CD4-positive, alpha-beta T cell treated with Interleukin-10 for 1 hour (primary cell): ENCODE results near the gene TGM3.
"Not testable (repeated sequence)": the region's sequence is repeated elsewhere in the genome, so short reads cannot be mapped to it uniquely, and the experiment has no call there.

Experiments
- DNase-seq: peaks from one replicate; pipeline ENCODE4 v3.0.0-alpha.2; 2020

TGM3 gene

DNA sequence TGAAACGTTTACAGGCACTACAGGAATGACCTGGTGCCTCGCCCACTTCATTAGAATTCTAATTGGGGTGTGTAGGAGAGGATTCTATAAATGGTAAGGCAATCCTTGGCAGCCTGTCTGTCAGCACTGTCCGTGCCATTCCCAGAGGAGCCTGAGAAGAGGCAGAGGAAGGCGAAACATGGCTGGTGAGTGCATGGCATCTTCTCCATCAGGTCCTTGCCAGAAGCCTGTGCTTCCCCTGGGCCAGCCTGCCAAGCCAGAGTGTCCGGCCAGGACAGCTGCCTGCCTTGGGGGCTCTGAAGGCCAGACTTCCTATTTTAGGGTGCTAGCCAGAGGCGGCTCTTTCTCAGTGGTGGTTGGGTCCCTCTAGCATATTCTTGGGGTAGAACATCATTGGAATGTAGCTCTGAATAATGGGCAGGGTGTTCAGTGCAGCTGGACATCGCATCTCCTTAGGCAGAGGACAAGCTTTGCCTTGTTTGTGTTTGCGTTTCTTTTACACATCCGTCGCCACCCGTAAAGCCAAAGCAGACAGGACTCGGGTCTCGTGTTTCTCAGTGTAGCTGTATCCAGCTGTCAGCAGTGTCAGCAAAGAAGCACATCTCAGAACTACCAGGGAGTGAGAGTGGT is at the start of gene TGM3:
Gene TGM3, plus strand, starts transcription at position 116 of the 630 bp plus-strand sequence. Its CDS starts 63 bp downstream, at position 179.
- DNase-seq: no peak

GRCh38 chr20:2246069-2246491 is 49.7 kb upstream of the TGM3 start:
- DNase-seq: no peak

DNA sequence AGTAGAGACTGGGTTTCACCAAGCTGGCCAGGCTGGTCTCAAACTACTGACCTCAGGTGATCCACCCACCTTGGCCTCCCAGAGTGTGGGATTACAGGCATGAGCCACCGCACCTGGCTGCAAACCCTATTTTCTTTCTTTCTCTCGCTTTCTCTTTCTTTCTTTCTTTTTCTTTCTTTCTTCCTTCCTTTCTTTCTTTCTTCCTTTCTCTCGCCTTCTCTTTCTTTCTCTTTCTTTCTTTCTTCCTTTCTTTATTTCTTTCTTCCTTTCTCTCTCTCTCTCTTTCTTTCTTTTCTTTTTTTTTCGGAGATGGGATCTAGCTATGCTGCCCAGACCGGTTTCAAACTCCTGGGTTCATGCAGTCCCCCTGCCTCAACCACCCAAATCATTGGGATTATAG is 47.0 kb upstream of the TGM3 start:
- DNase-seq: no peak

DNA sequence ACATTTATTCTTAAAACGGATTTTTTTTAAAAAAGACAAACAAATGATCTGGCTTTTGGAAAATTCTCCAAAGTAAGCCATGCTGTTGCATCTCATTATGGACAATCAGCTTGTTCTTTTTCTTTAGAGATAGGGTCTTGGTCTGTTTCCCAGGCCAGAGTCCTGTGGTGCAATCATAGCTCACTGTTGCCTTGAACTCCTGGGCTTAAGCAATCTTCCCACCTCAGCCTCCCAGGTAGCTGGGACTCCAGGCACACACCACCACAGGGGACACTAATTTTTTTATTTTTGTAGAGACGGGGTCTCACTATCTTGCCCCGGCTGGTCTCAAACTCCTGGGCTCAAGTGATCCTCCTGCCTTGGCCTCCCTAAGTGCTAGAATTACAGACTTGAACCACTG is 45.9 kb upstream of the TGM3 start:
- DNase-seq: no peak

GRCh38 chr20:2252419-2252997 is 43.3 kb upstream of the TGM3 start:
- DNase-seq: no peak

DNA sequence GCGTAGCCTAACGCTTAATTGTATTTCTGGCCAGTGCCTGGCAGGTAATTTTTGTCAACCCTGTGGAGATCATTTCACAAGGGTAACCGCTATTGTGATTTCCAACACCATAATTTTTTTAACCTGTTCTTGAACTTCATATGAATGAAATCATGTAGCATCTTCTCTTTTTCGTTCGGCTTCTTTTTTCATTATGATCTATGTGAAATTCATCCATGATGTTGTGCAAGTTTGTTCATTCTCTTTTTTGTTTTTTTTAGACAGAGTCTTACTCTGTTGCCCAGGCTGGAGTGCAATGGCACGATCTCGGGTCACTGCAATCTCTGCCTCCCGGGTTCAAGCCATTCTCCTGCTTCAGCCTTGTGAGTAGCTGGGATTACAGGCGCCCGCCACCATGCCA is 42.5 kb upstream of the TGM3 start:
- no peak for DNase-seq

GRCh38 chr20:2254333-2254732 is 41.5 kb upstream of the TGM3 start:
- DNase-seq: no peak

DNA sequence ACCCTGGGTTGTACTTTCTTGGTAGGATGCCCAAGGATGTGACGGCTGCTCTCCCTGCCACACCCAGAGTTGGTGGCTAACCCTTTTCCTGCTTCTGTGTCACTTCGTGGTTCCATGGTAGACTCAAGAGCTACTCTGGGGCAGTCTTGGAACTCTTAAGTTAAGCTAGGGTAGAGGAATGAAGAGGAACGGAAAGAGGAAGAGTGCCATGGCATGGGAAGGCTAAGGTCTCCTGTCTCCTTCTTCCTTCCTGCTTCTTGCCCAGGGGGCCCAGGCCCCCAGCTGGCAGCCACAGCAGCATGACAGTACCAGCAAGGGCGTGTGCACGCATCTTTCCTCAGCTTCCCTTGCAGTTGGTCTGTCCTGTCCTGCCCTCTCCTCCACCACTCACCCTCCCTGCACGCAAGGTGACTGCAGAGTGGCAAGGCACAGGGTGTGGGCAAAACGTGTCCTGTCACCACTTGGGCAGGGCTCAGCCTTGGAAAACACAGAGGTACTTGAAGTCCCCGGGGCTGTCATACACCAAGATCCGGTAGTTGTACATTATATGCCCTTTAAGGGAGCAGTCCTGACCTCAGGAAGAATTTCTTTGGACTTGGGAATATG is 39.8 kb upstream of the TGM3 start:
- no peak for DNase-seq

GRCh38 chr20:2259731-2260130 is 36.1 kb upstream of the TGM3 start:
- no peak for DNase-seq

DNA sequence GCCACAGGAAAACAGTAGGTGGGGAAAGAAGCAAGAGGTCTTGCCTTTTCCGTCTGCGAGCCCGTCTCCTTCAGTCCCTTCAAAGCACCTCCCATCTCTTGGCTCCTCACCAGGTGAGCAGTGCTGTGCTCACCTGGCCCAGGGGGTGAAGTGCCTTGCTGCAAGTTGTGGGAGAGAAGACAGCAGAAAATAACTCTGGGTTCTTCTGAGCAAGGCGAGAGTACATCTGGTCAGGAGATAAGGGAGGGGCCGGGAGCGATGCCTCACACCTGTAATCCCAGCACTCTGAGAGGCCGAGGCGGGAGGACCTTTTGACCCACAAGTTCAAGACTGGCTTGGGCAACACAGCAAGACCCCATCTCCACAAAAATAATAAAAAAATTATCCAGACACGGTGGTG is 35.6 kb upstream of the TGM3 start:
- DNase-seq: no peak

GRCh38 chr20:2261046-2261485 is 34.7 kb upstream of the TGM3 start:
- DNase-seq: no peak

- no peak for DNase-seq
Observed at GRCh38 chr20:2261629-2262028, 34.2 kb upstream of the TGM3 start.

GRCh38 chr20:2264118-2264517 is 31.7 kb upstream of the TGM3 start:
- DNase-seq: no peak

DNA sequence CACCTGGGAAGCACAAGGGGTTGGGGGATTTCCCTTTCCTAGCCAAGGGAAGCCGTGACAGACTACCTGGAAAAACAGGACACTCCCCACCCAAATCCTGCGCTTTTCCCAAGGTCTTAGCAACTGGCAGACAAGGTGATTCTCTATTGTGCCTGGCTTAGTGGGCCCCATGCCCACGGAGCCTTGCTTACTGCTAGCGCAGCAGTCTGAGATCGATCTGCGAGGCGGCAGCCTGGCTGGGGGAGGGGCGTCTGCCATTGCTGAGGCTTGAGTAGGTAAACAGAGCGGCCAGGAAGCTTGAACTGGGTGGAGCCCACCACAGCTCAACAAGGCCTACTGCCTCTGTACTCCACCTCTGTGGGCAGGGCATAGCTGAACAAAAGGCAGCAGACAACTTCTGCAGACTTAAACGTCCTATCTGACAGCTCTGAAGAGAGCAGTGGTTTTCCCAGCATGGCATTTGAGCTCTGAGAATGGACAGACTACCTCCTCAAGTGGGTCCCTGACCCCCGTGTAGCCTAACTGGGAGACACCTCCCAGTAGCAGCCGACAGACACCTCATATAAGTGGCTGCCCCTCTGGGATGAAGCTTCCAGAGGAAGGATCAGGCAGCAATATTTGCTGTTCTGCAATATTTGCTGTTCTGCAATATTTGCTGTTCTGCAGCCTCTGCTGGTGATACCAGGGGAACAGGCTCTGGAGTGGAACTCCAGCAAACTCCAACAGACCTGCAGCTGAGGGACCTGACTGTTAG is 31.0 kb upstream of the TGM3 start:
- DNase-seq: not testable (repeated sequence)

DNA sequence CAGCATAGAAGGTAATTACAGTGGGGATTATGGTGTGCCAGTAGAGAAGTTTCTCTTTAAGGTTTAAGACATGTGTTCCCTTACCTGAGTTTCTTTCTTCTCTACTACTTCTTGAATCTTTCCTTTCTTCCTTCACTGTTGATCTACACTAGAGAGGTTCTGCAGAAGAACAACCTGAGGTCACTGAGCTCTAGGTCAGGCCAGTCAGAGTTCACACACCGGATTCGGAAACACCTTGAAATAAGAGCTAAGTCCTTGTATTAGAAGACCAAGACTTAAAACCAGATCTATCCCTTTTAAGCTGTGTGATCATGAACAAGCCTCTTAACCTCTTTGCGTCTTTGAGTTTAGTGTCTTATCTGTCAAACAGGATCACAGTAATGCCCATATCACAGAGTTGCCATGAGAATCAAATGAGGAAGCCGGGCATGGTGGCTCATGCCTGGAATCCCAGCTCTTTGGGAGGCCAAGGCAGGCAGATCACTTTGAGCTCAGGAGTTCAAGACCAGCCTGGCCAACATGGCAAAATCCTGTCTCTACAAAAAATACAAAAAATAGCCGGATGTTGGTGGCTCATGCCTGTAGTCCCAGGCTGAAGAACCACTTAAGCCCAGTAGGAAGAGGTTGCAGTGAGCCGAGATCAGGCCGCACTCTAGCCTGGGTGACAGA is 22.0 kb upstream of the TGM3 start:
- no peak for DNase-seq

GRCh38 chr20:2276015-2276414 is 19.8 kb upstream of the TGM3 start:
- DNase-seq: no peak

DNA sequence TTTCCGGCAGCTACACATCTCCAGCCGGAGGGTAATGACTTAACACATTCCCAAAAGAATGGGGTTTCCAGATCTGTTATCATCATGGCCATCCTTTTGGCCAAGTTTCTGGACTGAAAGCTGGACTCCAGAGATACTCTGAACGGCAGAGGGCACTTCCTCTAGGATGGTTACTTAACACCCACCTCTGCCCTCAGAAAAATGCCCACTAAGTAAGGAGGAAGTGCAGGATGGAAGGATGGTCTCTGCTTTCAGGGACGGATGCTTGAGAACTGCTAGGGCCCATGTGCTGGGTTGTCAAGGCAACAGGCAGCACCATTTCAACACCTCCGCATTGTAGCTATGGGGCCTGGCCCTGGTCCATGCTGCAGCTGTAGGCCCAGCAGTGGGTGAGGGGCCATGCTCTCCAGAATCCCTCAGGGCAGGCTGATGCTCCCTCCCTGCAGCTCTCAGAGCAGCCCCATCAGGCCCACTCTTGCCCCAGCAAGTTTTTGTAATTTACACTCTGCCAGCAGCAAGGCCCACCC is 16.5 kb upstream of the TGM3 start:
- no peak for DNase-seq

- DNase-seq: no peak
Observed at GRCh38 chr20:2280082-2280481, 15.7 kb upstream of the TGM3 start.

DNA sequence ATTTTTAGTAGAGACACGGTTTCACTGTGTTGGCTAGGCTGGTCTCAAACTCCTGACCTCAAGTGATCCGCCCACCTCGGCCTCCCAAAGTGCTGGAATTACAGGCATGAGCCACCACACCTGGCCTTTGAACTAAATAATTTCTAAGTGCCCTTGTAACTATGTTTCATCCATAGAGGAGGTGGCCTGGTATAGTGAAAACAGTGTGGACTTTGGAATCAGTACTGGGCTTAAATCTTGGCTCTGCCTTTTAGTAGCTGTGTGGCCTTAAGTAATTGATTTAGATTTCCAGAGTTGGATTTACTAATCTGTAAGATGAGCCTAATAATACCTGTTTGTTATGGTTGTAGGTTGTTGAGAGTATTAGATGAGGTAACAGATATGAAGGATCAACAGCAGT is 14.2 kb upstream of the TGM3 start:
- DNase-seq: no peak

DNA sequence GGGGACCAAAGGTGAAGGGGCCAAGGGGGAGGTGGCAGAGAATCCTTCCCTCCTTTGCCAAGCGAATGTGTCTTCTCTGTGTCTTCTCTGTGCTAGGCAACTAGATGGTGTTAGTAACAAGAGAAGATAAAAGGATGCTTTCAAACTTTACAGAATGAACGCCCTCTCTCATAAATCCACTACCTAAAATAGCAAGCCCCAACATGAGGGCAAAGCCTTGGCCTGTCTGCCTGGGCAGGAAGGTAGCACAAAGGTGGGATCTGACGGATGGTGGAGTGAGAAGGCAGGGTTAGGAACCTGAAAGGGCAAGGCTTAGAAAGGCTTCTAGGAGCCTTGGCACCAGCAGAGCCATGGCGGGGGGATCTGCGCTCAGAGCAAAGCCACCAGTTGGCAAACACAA is 13.6 kb upstream of the TGM3 start:
- no peak for DNase-seq

- DNase-seq: no peak
Observed at GRCh38 chr20:2283706-2284423, 11.9 kb upstream of the TGM3 start.

GRCh38 chr20:2285193-2285592 is 10.6 kb upstream of the TGM3 start:
- DNase-seq: no peak
